Esophagus muscularis mucosa (tissue), 4 donors: Measurements from ENCODE around the gene YBX1. TPM values are rescaled to one million over a fixed set of nuclear protein-coding genes. Genes with fewer than 3 reads are reported as not detected.

Experiments used
- DNase-seq: peaks from one replicate; pipeline ENCODE4 v3.0.0-alpha.2; 2017; ENCODE audit errors: extremely low spot score
- H3K27ac ChIP-seq, 4 donors: fragments of 200-600 bp; sonication (generic); replicated peaks in 1 of 4; 1 replicate in 3 of 4; 2 replicates in 1 of 4; pipeline ENCODE4 v1.5.1; 2016 to 2019; ENCODE audit warnings: mild to moderate bottlenecking in 1 of 4
- H3K27me3 ChIP-seq, 4 donors: fragments of 200-600 bp; sonication (generic); one replicate each; pipeline versions ENCODE4 v1.5.1 to v1.6.0; 2016 to 2019
- H3K36me3 ChIP-seq, 4 donors: fragments of 200-600 bp; sonication (generic); one replicate each; pipeline ENCODE4 v1.5.1; 2016 to 2019
- H3K4me1 ChIP-seq, 4 donors: fragments of 200-600 bp; sonication (generic); one replicate each; pipeline ENCODE4 v1.5.1; 2016 to 2019
- H3K4me3 ChIP-seq, 4 donors: fragments of 200-600 bp; sonication (generic); 1 replicate in 2 of 4; 2 replicates in 2 of 4; pipeline ENCODE4 v1.5.1; 2016 to 2019; ENCODE audit warnings: mild to moderate bottlenecking in 4 of 4, moderate library complexity in 1 of 4
- H3K9me3 ChIP-seq, 4 donors: fragments of 200-600 bp; sonication (generic); 1 replicate in 3 of 4; 2 replicates in 1 of 4; pipeline ENCODE4 v1.5.1; 2016 to 2019
- CTCF ChIP-seq, 3 experiments: fragments of 200-600 bp in 2 of 3; fragments of 450-650 bp in 1 of 3; sonication (generic) in 2 of 3; IDR thresholded peaks; one replicate each; pipeline ENCODE4 v1.5.1; 2017 to 2019; ENCODE audit warnings: antibody characterized with exemption in 3 of 3, mild to moderate bottlenecking in 2 of 3, moderate library complexity in 1 of 3
- EP300 ChIP-seq: sonication (generic); formaldehyde crosslinking; IDR thresholded peaks from one replicate; pipeline ENCODE4 v1.6.1; 2017; ENCODE audit warnings: antibody characterized with exemption
- POLR2A ChIP-seq: fragments of 450-650 bp; IDR thresholded peaks from one replicate; pipeline ENCODE4 v1.6.1; 2017; ENCODE audit warnings: antibody characterized with exemption, moderate library complexity, mild to moderate bottlenecking, low read depth
- POLR2AphosphoS5 ChIP-seq, 2 donors: sonication (generic); formaldehyde crosslinking; IDR thresholded peaks; one replicate each; pipeline ENCODE4 v1.6.1; 2017; ENCODE audit warnings: antibody characterized with exemption in 2 of 2
- WGBS: methylation state at CpG from one replicate; pipeline ENCODE4 v1.1.5; 2018; 5-methylcytosine and 5-hydroxymethylcytosine counted together
- intact Hi-C: fragments of 100-400 bp; cut with DNase I; formaldehyde crosslinking; loops from one replicate; pipeline ENCODE4 v1.15.1; 2023
- total RNA-seq, 4 donors: library from RNA; depleted of rRNA; stranded (reverse); fragments of >200 nt; gene quantifications; one replicate each; pipeline versions ENCODE4 v1.1.0 to v1.2.1, GENCODE V29; 2016

Gene YBX1
- total RNA-seq, 4 donors from 2014 or later = 778 to 889 (median 812) TPM

- H3K4me1 ChIP-seq = no peaks in the 10 kb centered on the region
- DNase-seq = no peak
- H3K4me3 ChIP-seq = no peak overlapping the region
- H3K27ac ChIP-seq = no peak overlapping the region
- H3K9me3 ChIP-seq = no peaks in the 10 kb centered on the region
- peaks cover 22 to 53% (median 51%) of the 10 kb centered on the region in 4 donors for H3K36me3 ChIP-seq
- TF ChIP-seq POLR2AphosphoS5 (IDR thresholded peaks at IDR 0.05) = no peak
- no peak for TF ChIP-seq POLR2A
- TF ChIP-seq CTCF (IDR thresholded peaks at IDR 0.05) = no peak
- intact Hi-C loops = no loop called here
- H3K27me3 ChIP-seq = no peaks in the 10 kb centered on the region
- 95% methylated on average over 11 of the region's 12 CpGs for WGBS
Observed at GRCh38 chr1:42746436-42747105, 64.4 kb downstream of the YBX1 start.

GRCh38 chr1:42747125-42747524, 64.9 kb downstream of the YBX1 start:
- H3K4me1 ChIP-seq = no peaks in the 10 kb centered on the region
- no peaks in the 10 kb centered on the region for H3K9me3 ChIP-seq
- H3K27me3 ChIP-seq = no peaks in the 10 kb centered on the region
- WGBS = 61% methylated on average over 9 of the region's 14 CpGs
- no peak for DNase-seq
- no peak overlapping the region for H3K4me3 ChIP-seq
- intact Hi-C loops = no loop called here
- no peak overlapping the region for H3K27ac ChIP-seq
- H3K36me3 ChIP-seq = peaks cover 22 to 59% (median 57%) of the 10 kb centered on the region in 4 donors
- TF ChIP-seq POLR2A (no peak), CTCF (IDR thresholded peaks at IDR 0.05) (peak; percentile 34 to 60 (median 47)), EP300 (no peak)

GRCh38 chr1:42748021-42748420, 65.8 kb downstream of the YBX1 start:
- DNase-seq = no peak
- Histone ChIP-seq H3K27ac (no peak overlapping the region), H3K4me1 (no peaks in the 10 kb centered on the region), H3K27me3 (no peaks in the 10 kb centered on the region), H3K9me3 (no peaks in the 10 kb centered on the region), H3K36me3 (peaks cover 22 to 68% (median 66%) of the 10 kb centered on the region in 4 donors), H3K4me3 (no peak overlapping the region)
- 87% methylated on average over 10 of the region's 10 CpGs for WGBS
- intact Hi-C loops = no loop called here
- no peak for TF ChIP-seq CTCF (IDR thresholded peaks at IDR 0.05)

GRCh38 chr1:42748461-42749410, 66.5 kb downstream of the YBX1 start:
- TF ChIP-seq CTCF (IDR thresholded peaks at IDR 0.05) (no peak), EP300 (no peak), POLR2AphosphoS5 (IDR thresholded peaks at IDR 0.05) (no peak), POLR2A (no peak)
- no peaks in the 10 kb centered on the region for H3K9me3 ChIP-seq
- no peaks in the 10 kb centered on the region for H3K4me1 ChIP-seq
- H3K4me3 ChIP-seq = no peak overlapping the region
- intact Hi-C loops = no loop called here
- no peak for DNase-seq
- H3K27ac ChIP-seq = no peak overlapping the region
- no peaks in the 10 kb centered on the region for H3K27me3 ChIP-seq
- 88% methylated on average over 12 of the region's 14 CpGs for WGBS
- H3K36me3 ChIP-seq = peaks cover 26 to 75% (median 73%) of the 10 kb centered on the region in 4 donors
